Vagina (tissue), 2 donors: ENCODE results near the gene RSKR. TPM values are rescaled to one million over a fixed set of nuclear protein-coding genes. Genes with fewer than 3 reads are reported as not detected.

Experiments
- DNase-seq, 2 donors: peaks; one replicate each; pipeline ENCODE4 v3.0.0-alpha.2; 2017; ENCODE audit errors: extremely low spot score in 2 of 2
- H3K27ac ChIP-seq: fragments of 200-600 bp; sonication (generic); one replicate; pipeline ENCODE4 v1.5.1; 2019
- H3K27me3 ChIP-seq: fragments of 200-600 bp; sonication (generic); one replicate; pipeline ENCODE4 v1.5.1; 2019
- H3K36me3 ChIP-seq, 2 donors: fragments of 200-600 bp; sonication (generic); one replicate each; pipeline ENCODE4 v1.5.1; 2017 to 2019
- H3K4me1 ChIP-seq: fragments of 200-600 bp; sonication (generic); one replicate; pipeline ENCODE4 v1.5.1; 2019
- H3K4me3 ChIP-seq, 2 donors: fragments of 200-600 bp; sonication (generic); 1 replicate in 1 of 2; 2 replicates in 1 of 2; pipeline ENCODE4 v1.5.1; 2016 to 2019
- H3K9me3 ChIP-seq: fragments of 200-600 bp; sonication (generic); one replicate; pipeline ENCODE4 v1.5.1; 2019
- POLR2A ChIP-seq, 2 donors: fragments of 450-650 bp; IDR thresholded peaks; one replicate each; pipeline ENCODE4 v1.6.1; 2017; ENCODE audit warnings: antibody characterized with exemption in 2 of 2, mild to moderate bottlenecking in 2 of 2, moderate library complexity in 2 of 2
- POLR2AphosphoS5 ChIP-seq, 2 donors: sonication (generic); formaldehyde crosslinking; IDR thresholded peaks; one replicate each; pipeline ENCODE4 v1.9.0; 2017; ENCODE audit warnings: antibody characterized with exemption in 2 of 2, mild to moderate bottlenecking in 2 of 2, low read depth in 1 of 2; ENCODE audit not compliant: insufficient read depth in 1 of 2
- intact Hi-C: fragments of 100-400 bp; cut with DNase I; formaldehyde crosslinking; loops from one replicate; pipeline ENCODE4 v1.15.1; 2023
- total RNA-seq: library from RNA; depleted of rRNA; stranded (reverse); fragments of >200 nt; gene quantifications from one replicate; pipeline ENCODE4 v1.2.3, GENCODE V29; 2016
- TF ChIP-seq, protein P1 (sequence below), 3 experiments: fragments of 450-650 bp in 2 of 3; fragments of 200-600 bp in 1 of 3; sonication (generic) in 1 of 3; IDR thresholded peaks; one replicate each; pipeline ENCODE4 v1.5.1; 2017 to 2019; ENCODE audit warnings: antibody characterized with exemption in 3 of 3, mild to moderate bottlenecking in 2 of 3, moderate library complexity in 2 of 3

Gene RSKR
- total RNA-seq, 1 donor from 2014 or later = 21.6 TPM

DNA sequence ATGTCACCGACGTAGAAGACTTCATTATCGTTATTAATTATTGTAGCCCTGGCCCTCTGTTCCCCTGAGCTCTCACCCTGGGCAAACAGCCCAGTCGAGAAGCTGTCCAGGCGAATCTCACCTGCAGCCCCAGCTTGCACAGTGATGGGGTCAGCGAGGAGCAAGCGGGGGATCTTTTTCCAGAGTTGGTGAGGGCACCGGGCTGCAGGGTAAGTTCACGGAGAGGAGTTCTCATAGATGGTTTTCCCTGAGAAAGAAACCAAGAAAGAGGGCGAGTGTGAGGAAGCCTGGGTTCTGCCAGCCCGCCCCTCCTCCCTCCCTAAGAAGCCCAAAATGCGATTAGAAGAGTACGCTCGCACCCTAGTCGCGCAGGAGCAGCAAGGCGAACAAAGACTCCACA, 15.6 kb downstream of the RSKR start:
- peak overlapping the region; percentile 96 for H3K27ac ChIP-seq
- no peak for DNase-seq
- intact Hi-C loops = no loop called here
- H3K4me1 ChIP-seq = peaks cover 22% of the 10 kb centered on the region
- no peak for TF ChIP-seq POLR2AphosphoS5 (IDR thresholded peaks at IDR 0.05; ENCODE audit: insufficient read depth in 1 of 2, low read depth in 1 of 2)
- TF ChIP-seq, protein P1, sequence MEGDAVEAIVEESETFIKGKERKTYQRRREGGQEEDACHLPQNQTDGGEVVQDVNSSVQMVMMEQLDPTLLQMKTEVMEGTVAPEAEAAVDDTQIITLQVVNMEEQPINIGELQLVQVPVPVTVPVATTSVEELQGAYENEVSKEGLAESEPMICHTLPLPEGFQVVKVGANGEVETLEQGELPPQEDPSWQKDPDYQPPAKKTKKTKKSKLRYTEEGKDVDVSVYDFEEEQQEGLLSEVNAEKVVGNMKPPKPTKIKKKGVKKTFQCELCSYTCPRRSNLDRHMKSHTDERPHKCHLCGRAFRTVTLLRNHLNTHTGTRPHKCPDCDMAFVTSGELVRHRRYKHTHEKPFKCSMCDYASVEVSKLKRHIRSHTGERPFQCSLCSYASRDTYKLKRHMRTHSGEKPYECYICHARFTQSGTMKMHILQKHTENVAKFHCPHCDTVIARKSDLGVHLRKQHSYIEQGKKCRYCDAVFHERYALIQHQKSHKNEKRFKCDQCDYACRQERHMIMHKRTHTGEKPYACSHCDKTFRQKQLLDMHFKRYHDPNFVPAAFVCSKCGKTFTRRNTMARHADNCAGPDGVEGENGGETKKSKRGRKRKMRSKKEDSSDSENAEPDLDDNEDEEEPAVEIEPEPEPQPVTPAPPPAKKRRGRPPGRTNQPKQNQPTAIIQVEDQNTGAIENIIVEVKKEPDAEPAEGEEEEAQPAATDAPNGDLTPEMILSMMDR (IDR thresholded peaks at IDR 0.05) = no peak
- TF ChIP-seq POLR2A (IDR thresholded peaks at IDR 0.05) = no peak
- peak overlapping the region; percentile 57 to 67 for H3K4me3 ChIP-seq
- no peaks in the 10 kb centered on the region for H3K9me3 ChIP-seq
- no peaks in the 10 kb centered on the region for H3K36me3 ChIP-seq
- no peaks in the 10 kb centered on the region for H3K27me3 ChIP-seq

DNA sequence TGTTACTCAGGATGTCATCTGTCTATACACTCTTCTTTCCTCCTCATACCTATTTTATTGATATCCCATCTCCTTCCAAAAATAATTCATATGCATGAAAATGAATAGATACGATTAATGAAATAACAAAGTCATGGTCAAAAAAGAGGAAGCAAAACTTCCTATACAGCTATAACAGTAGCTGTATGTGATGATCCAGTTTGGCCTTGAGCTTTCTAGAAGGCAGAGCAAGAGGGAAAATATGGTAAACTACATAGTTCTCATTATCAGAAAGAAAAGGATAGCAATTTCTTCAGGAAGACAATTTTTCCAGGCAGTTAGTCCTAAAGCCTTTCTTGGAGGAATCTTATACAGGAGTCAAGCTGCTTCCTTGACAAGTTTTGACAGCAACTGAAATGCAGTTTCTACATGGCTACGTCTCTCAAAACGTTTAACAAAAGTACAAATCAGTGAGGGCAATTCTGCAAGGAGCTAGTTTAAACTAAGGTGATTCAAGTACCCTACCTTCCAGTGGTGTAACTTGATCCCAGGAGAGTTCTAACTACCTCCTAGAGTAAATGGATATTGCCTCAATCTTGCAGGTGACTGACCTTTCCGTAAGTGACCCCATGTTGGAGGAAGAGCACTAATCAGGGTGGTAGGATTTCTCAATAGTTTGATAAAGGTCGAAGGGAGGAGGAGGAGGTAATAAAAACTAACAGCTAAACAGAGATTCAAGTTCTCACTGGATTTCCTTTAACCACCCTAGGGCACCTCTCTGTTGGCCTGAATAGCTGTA, 16.2 kb downstream of the RSKR start:
- no peaks in the 10 kb centered on the region for H3K27me3 ChIP-seq
- H3K4me3 ChIP-seq = peak overlapping the region; percentile 57 to 67
- intact Hi-C loops = no loop called here
- H3K27ac ChIP-seq = no peak overlapping the region
- TF ChIP-seq POLR2A (IDR thresholded peaks at IDR 0.05) (no peak), POLR2AphosphoS5 (IDR thresholded peaks at IDR 0.05; ENCODE audit: insufficient read depth in 1 of 2, low read depth in 1 of 2) (no peak)
- TF ChIP-seq, protein P1 (IDR thresholded peaks at IDR 0.05) = no peak
- no peaks in the 10 kb centered on the region for H3K9me3 ChIP-seq
- no peak for DNase-seq
- H3K4me1 ChIP-seq = peaks cover 22% of the 10 kb centered on the region
- H3K36me3 ChIP-seq = no peaks in the 10 kb centered on the region

GRCh38 chr17:28592260-28592659, 21.7 kb downstream of the RSKR start:
- Histone ChIP-seq H3K27ac (no peak overlapping the region), H3K9me3 (no peaks in the 10 kb centered on the region), H3K36me3 (no peaks in the 10 kb centered on the region), H3K4me1 (no peaks in the 10 kb centered on the region), H3K4me3 (no peak overlapping the region), H3K27me3 (no peaks in the 10 kb centered on the region)
- intact Hi-C loops = loop anchor here (2.0 kb wide), 1 partner anchor 35 kb away; no protein-coding TSS in a partner anchor
- TF ChIP-seq, protein P1 (IDR thresholded peaks at IDR 0.05) = no peak
- no peak for TF ChIP-seq POLR2A (IDR thresholded peaks at IDR 0.05)
- no peak for TF ChIP-seq POLR2AphosphoS5 (IDR thresholded peaks at IDR 0.05; ENCODE audit: insufficient read depth in 1 of 2, low read depth in 1 of 2)
- DNase-seq = no peak

DNA sequence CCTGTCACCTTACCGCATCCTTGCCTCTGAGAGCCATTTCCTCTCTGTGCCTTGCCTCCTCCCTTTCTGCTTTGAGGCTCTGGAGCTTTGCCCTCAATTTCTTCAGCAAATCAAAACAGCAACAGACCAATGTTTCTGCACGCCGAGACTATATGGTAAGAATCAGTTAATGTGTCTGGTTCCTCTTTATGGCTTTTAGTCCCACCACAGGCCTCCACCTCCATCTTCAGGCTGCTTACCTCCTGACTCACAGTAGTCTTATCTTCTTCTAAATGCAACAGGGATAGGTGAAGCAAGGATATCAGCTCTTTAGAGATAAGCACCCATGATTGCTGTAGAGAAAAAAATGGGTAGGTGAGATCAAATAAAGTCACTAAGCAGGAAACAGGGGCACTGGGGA, 28.1 kb downstream of the RSKR start:
- Histone ChIP-seq H3K36me3 (peaks cover 0 to 12% of the 10 kb centered on the region in 2 donors), H3K9me3 (no peaks in the 10 kb centered on the region), H3K27me3 (no peaks in the 10 kb centered on the region), H3K4me3 (no peak overlapping the region), H3K4me1 (no peaks in the 10 kb centered on the region), H3K27ac (no peak overlapping the region)
- no peak for TF ChIP-seq POLR2AphosphoS5 (IDR thresholded peaks at IDR 0.05; ENCODE audit: insufficient read depth in 1 of 2, low read depth in 1 of 2)
- TF ChIP-seq, protein P1 (IDR thresholded peaks at IDR 0.05) = no peak
- no peak for TF ChIP-seq POLR2A (IDR thresholded peaks at IDR 0.05)
- intact Hi-C loops = no loop called here
- DNase-seq = no peak

DNA sequence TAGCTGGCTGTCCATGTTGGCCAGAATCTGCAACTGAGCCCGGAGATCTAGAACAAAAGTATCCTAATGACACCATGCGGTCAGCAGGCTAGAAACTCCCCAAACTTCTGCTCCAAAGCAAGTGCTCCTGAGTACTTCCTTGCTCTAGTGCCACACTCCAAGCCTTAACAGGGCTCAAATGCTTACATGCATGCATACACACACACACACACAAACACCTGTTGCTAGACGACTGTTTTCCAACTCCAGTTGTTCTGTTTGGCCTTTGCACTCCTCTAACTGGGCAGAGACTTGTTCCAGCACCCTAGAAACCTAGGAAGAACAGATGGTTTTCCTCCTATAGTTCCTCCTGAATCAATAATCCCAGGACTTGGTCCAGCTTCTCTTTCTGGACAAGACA, 29.6 kb downstream of the RSKR start:
- intact Hi-C loops = no loop called here
- no peaks in the 10 kb centered on the region for H3K4me1 ChIP-seq
- no peaks in the 10 kb centered on the region for H3K27me3 ChIP-seq
- no peak overlapping the region for H3K27ac ChIP-seq
- no peaks in the 10 kb centered on the region for H3K9me3 ChIP-seq
- no peak for DNase-seq
- TF ChIP-seq, protein P1 (IDR thresholded peaks at IDR 0.05) = no peak
- TF ChIP-seq POLR2AphosphoS5 (IDR thresholded peaks at IDR 0.05; ENCODE audit: insufficient read depth in 1 of 2, low read depth in 1 of 2) (no peak), POLR2A (IDR thresholded peaks at IDR 0.05) (no peak)
- H3K36me3 ChIP-seq = peaks cover 0 to 12% of the 10 kb centered on the region in 2 donors
- H3K4me3 ChIP-seq = no peak overlapping the region
